NCI-H1105 treated with DMSO at 0.1 percent for 48 hours (cell line): ENCODE results near the gene CTNNA3.

ENCODE experiments used
- DNase-seq: peaks from one replicate; lab custom pipeline; 2025; lab: John Stamatoyannopoulos, UW

CTNNA3 gene

DNA sequence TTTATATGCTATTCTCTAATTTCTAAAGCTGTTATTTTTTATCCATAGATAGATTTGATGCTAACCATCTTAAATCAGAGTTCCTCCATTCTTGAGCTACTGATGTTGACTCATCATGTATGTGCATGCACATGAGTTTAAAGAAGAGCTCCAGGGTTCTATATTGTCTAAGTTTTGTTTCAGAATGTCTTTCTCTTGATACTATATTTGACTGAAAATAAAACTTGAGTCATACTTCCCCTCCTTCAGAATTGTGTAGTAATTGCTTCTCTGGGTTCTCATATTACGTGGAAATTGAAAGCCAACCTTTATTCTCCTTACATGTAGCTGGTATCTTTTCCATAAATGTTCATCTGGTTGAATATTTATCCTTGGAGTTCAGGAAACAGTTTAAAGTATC, 680.8 kb downstream of the CTNNA3 start:
- no peak for DNase-seq

- no peak for DNase-seq
These were observed 684.0 kb downstream of the CTNNA3 start for GRCh38 chr10:67011981-67012380.

GRCh38 chr10:67011480-67011879, 684.5 kb downstream of the CTNNA3 start:
- no peak for DNase-seq

DNA sequence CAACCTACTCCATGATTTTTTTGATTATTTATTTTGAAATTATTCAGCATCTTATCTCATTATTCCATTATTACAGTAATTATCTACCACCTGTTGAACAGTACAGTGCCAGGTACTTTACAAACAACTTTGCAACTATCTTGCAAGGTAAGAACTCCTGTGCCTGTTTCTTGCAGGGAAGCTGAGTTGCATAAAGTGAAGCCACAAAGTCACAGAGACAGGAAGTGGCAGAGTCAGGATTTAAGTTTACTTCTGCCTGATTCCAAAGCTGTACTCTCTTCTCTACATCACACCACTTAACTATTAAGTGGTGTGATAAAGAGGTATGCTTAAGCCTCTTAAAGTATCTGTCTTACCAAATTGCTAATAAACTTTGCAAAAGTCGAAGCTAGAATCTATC, 690.0 kb downstream of the CTNNA3 start:
- no peak for DNase-seq

- no peak for DNase-seq
These were observed 691.3 kb downstream of the CTNNA3 start for GRCh38 chr10:67004690-67005089.

- DNase-seq = no peak
These were observed 696.0 kb downstream of the CTNNA3 start for GRCh38 chr10:66999762-67000545.

DNA sequence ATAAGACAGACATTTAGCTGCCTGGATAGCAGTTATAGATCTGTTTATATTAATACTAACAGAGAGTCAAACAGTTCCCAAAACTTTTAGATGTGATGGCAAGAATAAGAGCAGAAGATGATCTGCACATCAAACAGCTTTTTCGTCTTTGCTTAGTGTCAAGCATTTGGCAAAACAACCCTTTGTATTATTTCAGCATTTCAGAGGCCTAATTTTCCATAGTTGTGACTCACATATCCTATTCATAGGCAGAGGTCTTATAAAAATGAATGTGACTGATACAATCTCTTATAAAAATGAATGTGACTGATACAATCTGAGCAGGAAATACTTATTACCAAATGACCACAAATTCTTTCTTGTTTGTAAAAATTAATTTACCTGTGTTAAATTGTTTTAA, 699.0 kb downstream of the CTNNA3 start:
- no peak for DNase-seq

DNA sequence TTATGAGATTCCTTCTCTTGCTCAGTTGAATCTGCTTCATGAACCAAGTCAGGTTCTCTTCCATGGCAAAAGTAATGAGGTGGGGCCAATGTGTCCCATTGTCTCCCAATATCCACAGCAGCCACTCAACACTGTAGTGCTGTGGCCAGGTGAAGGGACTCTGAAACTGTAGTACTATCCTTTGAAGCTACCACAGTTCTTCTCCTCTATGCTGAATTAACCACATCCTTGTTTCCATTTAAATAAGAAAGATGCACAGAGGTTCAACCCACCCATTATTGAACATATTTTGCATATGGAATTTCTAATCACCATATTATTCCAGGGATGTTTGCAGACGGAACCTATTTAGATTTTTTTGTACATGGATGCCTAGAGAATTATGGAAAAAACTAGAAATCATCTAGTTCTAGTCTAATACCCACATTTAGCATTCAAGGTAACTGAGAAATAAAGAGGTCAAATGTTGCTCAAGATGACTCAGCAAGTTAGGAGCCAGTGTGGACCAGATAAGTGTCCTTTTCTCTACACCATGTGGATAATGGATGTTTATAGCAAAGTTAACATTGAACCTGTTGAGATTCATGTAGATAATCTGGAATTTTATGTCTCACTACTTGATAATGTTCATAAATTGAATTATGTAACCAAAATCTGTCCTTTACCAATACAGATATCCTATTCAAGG, 705.7 kb downstream of the CTNNA3 start:
- DNase-seq = no peak

DNA sequence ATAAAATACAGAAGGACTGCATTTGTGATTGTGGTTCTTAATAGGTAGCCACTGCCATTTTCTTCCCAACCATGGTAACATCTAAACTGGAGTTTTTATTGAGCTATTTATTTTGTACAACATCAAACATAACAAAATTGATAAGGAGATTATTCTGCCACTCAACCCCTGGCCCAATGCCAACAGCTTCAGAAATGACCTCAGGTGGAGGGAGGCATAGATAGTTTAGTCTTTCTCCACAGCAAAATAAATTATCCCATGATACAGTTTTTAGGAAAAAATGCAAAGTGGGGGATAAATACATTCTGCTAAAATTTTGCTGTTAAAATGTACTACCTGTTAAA, 712.5 kb downstream of the CTNNA3 start:
- no peak for DNase-seq

DNA sequence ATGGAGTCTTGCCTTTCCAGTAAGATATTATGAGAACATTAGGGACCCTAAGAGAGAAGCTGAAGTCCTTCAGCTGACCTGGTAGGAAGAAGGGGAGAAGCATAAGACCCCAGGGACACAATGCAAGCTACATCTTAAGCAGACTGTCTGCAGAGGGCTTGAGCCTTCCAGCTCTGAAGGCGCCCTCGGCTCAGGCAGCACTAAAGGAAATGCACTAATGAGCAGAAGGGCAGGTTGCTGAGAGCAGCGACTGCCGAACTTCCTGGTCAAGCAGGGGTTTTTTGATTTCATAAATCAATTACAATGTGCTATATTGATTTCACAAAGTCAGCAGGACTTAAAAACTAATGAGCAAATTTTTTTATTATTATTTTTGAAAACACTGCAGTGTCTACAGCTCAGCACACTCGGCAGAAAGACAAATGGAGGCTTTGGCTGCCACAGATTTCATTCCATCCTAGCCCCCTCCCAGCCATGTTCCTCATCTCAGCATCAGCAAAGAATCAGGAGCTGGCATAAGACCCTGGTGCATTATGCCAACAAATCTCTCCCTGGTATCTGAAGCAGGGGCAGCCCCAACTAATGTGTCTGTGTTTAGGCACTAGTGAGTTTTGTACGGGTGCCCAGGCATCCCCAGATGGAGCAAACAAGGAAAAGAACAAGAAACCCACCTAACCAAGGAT, 713.1 kb downstream of the CTNNA3 start:
- no peak for DNase-seq

GRCh38 chr10:66982053-66982420, 714.0 kb downstream of the CTNNA3 start:
- no peak for DNase-seq

DNA sequence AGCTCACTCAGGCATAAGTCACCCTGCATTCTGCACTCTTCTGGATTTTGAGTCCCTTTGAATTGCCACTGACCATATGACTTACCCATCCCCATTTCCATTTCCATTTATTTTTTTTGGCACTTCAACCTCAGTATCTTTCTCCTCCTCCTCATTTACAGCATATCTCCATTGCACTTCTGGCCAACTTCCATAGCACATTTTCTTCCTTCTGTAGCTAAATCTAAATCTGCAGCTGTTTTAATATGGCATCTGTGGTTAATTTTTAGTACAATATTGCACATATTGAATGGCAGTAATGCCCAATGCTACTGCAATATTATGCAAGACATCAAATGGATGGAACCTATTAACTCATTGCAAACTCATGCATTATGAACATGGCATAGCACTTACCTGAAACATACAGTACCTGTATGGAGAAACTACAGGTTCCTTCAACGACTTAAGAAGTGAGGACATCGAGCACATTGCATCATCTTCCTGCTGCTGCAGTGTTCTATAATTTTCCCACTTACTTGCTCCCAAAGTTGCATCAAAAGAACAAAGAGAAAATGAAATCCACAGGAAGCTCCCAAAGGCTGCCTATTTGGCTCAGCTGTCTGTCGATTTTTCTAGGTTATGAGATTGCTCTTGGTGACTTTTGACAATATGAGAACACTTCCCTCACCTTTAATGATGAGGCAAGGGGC, 714.5 kb downstream of the CTNNA3 start:
- no peak for DNase-seq

DNA sequence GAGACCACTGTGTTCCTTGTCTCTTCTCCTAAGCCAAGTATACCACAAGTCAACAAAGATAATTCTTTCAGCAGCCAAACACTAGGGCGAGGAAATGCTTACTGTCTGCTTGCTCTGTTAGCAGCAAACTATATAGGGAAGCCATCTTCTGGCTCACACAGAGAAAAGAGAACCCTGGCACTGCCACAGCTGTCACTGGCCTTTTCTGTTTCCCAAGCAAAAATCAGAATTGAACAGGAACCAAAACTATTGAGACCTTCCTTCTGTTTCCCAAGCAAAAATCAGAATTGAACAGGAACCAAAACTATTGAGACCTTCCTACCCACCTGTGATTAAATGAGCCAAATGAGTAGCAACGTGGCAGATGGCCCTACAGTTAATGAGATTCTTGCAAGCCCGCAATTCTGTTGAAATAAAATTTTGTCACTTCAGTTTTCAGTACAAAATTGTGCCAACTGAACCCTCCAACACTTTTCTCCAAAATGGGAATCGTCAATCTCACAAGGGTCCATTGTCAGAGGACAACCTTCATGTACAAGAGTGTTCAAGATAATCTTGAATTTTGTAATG, 715.7 kb downstream of the CTNNA3 start:
- no peak for DNase-seq

- DNase-seq = no peak
These were observed 731.0 kb downstream of the CTNNA3 start for GRCh38 chr10:66964946-66965345.

GRCh38 chr10:66958466-66958865, 737.5 kb downstream of the CTNNA3 start:
- DNase-seq = no peak

- DNase-seq = no peak
These were observed 744.1 kb downstream of the CTNNA3 start for GRCh38 chr10:66951896-66952295.

- no peak for DNase-seq
These were observed 752.4 kb downstream of the CTNNA3 start for GRCh38 chr10:66943590-66943989.

DNA sequence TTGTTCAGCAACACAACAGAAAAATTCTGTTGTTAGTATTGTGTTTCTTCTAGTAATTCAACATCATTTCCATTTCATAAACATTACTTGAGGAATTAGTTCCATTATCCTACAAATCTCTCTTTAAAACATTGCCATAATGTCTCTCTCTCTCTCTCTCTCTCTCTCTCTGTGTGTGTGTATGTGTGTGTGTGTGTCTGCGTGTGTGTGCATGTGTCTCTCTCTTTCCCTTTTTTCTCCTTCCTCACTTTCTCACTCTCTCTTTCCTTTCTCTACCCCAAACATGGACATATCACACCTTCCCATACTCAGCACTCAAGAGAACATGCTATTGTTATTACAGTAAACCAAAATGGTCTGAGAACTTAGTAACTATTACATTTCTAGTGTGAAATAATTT, 753.6 kb downstream of the CTNNA3 start:
- no peak for DNase-seq

GRCh38 chr10:66941491-66941890, 754.5 kb downstream of the CTNNA3 start:
- DNase-seq = no peak

DNA sequence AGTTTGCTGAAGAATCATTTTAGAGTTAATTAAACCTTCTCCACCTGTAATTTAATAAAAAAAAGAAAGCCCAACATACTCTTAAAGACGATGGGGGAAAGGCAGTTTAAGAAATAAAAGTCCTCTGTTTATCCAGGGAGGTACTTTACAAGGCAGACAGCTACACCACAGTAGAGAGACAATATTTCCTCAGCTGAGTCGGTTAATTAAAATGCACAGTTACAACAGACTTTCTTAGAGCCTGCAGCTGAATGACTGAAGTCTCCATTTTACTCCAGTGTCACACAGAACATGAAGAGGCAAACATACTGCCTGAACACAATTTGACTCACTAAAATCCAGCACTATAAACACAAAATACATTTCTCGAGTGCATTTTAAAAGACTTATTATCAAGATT, 755.0 kb downstream of the CTNNA3 start:
- no peak for DNase-seq

DNA sequence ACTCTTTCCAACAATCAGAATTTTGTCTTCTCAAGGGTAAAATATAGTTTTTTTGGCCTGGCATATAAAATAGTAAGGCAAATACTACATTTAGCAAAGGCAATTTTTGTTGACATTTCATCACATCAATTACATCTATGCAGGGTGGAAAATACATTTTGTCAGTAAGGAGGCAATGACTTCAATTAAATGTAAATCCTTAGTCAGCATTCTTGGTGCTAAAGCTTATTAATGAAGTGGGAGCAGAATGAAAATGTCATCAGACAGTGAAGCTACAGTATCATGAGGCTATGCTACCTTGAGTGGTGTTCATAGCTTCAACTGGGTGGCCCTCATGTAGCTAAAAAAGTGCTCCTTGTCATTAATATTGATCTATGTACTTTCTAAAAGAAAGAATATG, 761.3 kb downstream of the CTNNA3 start:
- DNase-seq = no peak

DNA sequence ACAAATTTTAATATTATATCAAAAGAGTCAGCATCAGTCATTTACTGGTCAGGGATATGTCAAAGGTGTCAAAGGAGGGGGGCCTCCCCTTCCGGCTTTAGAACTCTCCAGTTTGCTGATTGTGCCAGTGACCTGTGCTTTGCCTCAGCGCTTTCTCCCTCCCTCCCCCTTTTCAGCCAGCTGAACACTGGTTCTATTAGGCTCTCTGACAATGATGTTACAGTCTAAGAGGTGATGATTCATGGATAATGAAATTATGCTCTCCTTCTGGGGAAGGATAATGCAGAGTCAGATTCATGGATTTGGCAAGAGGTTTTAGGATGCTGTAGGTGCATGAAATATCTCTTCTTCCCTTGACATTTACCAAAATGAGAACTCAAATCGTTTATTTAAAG, 764.0 kb downstream of the CTNNA3 start:
- no peak for DNase-seq
